Subcutaneous adipose tissue (tissue), 4 donors: ENCODE results near the gene EPS8. TPM values are rescaled to one million over a fixed set of nuclear protein-coding genes. Genes with fewer than 3 reads are reported as not detected.

Experiments
- total RNA-seq, 4 donors: library from RNA; depleted of rRNA; stranded (reverse); fragments of >200 nt; gene quantifications; one replicate each; pipeline ENCODE4 v1.1.0, GENCODE V29; 2016
- TF ChIP-seq, protein P1 (sequence below): fragments of 450-650 bp; IDR thresholded peaks from one replicate; pipeline ENCODE4 v1.5.1; 2016; ENCODE audit warnings: low read depth, mild to moderate bottlenecking, control low read depth, antibody characterized with exemption, moderate library complexity

EPS8 gene
- total RNA-seq, 4 donors from 2014 or later = 254 to 462 (median 288) TPM

DNA sequence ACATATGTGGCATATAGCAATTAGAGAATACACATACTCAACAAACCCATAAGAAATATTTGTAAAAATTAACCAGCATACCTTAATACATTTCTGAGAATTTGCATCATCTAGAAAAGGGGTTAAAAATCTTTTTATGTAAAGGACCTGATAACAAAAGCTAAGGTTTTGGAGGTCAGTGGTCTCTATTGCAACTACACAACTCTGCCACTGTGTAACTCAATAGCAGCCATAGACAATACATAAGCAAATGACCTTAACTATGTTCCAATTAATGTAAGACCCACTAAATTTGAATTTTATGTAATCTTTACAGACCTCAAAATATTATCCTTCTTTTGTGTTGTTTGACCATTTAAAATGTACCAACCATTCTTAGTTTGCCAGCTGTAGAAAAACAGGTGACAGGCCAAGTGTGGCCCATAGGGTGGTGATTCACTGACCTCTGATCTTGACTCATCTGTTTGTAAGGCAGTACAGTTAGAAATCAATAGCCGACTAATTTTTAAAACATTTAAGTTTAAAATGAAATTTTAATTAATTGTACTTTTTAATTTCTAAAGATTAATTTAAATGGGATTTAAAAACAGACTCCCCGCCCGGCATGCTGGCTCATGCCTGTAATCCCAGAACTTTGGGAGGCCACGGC, 7.4 kb upstream of the EPS8 start:
- TF ChIP-seq, protein P1, sequence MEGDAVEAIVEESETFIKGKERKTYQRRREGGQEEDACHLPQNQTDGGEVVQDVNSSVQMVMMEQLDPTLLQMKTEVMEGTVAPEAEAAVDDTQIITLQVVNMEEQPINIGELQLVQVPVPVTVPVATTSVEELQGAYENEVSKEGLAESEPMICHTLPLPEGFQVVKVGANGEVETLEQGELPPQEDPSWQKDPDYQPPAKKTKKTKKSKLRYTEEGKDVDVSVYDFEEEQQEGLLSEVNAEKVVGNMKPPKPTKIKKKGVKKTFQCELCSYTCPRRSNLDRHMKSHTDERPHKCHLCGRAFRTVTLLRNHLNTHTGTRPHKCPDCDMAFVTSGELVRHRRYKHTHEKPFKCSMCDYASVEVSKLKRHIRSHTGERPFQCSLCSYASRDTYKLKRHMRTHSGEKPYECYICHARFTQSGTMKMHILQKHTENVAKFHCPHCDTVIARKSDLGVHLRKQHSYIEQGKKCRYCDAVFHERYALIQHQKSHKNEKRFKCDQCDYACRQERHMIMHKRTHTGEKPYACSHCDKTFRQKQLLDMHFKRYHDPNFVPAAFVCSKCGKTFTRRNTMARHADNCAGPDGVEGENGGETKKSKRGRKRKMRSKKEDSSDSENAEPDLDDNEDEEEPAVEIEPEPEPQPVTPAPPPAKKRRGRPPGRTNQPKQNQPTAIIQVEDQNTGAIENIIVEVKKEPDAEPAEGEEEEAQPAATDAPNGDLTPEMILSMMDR = no peak

DNA sequence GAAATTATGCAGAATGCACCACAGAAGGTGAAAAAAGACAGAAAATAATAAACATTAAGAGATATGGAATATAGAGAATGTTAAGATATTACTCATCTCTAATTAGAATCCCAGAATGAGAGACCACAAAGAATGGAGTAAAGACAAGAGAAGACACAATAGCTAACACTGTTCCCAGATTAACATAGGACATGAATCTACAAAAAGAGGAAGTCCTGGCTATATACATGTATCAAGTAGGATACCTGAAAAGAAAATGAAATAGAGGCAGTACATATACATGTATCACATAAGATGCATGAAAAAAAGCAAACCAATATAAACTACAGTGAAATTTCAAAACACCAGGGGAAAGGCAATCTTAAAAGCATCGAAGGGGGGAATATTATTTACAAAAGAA, 5.6 kb upstream of the EPS8 start:
- TF ChIP-seq, protein P1 = no peak

DNA sequence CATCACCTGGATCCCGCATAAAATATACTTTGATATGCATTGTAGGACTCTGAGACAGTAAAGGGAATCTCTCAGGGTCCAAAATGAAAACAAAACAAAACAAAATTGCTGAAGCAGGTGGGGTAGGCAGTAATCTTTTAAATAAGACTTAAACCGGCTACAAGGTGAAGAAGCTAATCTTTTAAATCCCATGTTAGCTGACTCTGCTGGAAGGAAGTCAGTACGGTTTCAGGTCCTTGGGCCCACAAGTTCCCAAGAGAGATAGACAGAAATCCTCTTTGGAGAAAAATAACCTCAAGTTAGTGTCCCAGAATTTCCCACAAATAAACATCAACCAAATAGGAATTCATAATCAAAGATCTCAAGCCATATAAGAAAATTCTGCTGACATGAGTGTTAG, 5.0 kb upstream of the EPS8 start:
- TF ChIP-seq, protein P1 = no peak

DNA sequence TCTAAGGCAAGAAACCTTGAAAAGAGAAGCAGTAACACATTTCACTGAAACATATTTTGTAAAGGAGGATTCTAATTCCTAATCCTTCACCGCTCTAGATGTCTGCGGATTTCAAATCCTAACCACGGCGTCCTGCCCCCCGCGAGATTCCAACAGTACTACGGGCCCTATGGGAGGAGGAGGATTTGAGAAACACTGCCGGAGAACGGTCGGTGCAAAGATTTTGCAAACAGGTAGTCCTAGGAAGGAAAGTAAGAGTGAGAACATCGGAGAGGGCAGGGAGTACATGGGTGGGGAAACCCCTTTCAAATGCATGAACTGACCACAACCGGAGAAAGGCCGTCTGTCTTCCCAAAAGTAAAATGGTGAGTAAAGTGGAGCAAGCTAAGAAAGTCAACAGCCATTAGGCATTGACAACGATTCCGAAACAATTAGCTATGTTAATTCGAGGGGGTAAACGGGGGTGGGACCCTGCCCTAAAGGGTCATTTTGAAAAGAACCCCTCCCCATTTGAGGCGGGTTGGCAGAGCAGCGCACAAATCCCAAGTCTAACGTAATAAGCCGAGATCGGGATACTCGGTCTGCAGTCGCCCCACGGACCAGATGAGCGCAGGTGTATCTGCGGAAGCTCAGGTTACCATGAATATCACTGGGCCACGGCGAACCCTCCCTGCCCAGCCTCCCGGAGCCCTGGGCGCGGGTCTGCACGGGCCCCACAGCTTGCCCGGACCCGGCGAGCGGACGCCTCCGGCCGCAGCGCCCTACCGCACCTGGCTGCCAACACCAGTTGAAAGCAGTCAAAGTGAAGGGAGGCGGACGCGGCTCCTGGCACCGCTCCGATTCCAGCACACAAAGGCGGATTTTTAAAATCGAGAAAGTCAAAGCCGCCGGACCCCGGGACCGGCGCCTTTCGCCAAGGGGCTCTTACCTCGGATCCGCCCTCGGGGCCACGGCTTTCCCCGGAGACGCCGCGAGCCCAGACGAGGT, 662 bp downstream of the EPS8 start:
- TF ChIP-seq, protein P1 = no peak

DNA sequence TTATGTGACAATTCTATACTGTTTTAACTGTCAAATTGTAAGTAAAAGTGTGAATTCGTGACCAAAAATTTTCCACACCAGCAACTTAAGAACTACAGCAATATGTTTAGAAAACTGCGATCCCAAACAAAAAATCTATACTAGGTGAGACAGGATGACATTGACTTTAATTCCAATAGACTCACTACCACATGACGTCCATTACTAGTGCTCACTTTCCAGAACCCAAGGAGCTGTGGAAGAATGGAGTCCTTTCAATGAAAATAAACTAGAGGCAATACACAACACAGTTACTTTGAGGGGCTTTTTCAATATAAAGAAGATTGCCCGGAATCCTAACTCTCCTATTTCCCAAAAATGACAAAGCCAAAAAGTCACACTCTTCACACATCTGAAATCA, 1.4 kb downstream of the EPS8 start:
- TF ChIP-seq, protein P1 = no peak

DNA sequence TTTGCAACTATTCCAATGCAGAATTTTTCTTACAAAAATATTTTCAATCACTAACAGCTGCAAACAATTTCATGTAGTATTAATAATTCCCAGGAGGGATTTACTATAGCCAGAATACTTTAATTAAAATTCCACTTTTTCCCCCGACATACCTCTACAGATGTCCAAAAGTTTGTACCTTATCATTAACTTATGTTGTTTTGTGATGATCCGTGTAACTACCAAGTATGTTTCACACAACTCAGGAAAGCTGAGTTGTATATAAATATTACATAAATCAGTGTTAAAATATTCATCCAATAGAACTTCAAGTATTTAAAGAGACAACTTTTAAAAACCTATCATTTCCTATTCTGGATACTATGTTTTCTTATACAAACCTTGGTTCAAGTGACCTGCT, 2.4 kb downstream of the EPS8 start:
- TF ChIP-seq, protein P1 = no peak

DNA sequence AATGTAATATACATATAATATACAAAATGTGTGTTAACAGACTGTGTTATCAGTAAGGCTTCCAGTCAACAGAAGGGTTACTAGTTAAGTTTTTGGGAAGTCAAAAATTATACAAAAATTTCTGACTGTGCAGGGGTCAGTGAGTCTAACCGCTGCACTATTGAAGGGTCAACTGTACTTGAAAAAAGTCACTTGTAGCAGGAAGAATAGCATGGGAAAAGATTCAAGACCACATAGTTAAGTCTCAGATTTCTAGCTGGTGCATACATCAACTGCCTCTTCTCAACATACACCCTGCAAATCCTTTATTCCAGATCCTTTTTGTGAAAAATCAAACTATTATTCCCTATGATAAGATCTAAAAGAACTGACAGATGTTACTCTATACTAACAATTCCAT, 5.9 kb downstream of the EPS8 start:
- TF ChIP-seq, protein P1 = no peak
